ENCODE results near the gene TMEM128.

The TMEM128 gene

GRCh38 chr4:4288098-4288497 is 40.1 kb upstream of the TMEM128 start:
- no peak overlapping the region for H3K9ac ChIP-seq (ENCODE audit: insufficient read length, low read depth)
- no peak for DNase-seq (ENCODE audit: low read depth, low spot score)
- peaks cover 54% of the 10 kb centered on the region for H3K36me3 ChIP-seq (ENCODE audit: insufficient read depth, insufficient read length, low read length)
- TF ChIP-seq ZNF274 (IDR thresholded peaks at IDR 0.05; ENCODE audit: low read depth, low read length) (no peak), YY1 (IDR thresholded peaks at IDR 0.05; ENCODE audit: insufficient read depth, insufficient read length) (no peak), SUZ12 (IDR thresholded peaks at IDR 0.05; ENCODE audit: extremely low read depth, insufficient read depth, insufficient read length) (no peak)
- H3K4me3 ChIP-seq (ENCODE audit: insufficient read length, low read depth) = no peak overlapping the region
- no peaks in the 10 kb centered on the region for H3K9me3 ChIP-seq (ENCODE audit: insufficient read depth, low read length)
- peaks cover 7% of the 10 kb centered on the region for H3K27me3 ChIP-seq (ENCODE audit: insufficient read depth, insufficient read length)
- H3K4me1 ChIP-seq (ENCODE audit: insufficient read depth, insufficient read length) = peaks cover 8% of the 10 kb centered on the region

DNA sequence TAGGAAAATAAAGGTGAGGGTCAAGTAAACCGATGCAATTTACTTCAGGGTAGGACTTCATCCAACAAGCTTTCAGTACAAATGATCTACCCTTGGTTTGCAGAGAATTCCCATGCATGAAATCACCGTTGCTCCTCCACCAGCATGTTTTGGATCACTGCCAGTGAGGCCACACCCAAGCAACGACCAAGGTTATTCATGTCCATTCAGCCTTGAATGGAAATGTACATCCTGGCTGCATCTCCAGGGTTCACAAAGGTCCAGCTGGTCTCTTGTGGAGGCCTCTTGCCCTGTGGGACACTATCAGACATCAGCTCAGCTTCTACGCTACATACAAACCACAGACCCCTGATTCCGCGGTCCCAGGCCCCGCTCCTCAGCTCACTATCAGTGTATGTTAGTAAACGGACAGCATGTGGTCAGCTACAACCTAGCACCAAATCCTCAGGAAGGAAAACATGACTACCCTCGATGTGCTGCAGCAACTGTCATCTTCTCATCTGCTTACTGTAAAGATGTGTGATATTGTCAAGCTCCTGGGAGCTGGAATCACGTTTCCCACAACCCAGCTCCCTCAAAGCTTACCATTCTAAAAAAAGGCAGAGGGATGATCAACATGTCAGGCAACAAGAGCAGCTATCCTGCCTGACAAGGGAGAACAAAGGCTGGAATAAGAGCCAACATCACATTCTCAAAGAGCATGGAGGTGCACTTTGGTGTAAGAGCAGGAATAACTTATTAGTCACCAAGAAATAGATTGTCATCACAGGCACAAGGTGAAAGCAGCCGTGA is 37.0 kb upstream of the TMEM128 start:
- Histone ChIP-seq H3K36me3 (ENCODE audit: insufficient read depth, insufficient read length, low read length) (peaks cover 78% of the 10 kb centered on the region), H3K4me1 (ENCODE audit: insufficient read depth, insufficient read length) (peaks cover 8% of the 10 kb centered on the region), H3K9ac (ENCODE audit: insufficient read length, low read depth) (no peak overlapping the region), H3K9me3 (ENCODE audit: insufficient read depth, low read length) (no peaks in the 10 kb centered on the region), H3K4me3 (ENCODE audit: insufficient read length, low read depth) (no peak overlapping the region), H3K27me3 (ENCODE audit: insufficient read depth, insufficient read length) (no peaks in the 10 kb centered on the region)
- DNase-seq (ENCODE audit: low read depth, low spot score) = no peak
- TF ChIP-seq ZNF274 (IDR thresholded peaks at IDR 0.05; ENCODE audit: low read depth, low read length) = no peak
- TF ChIP-seq YY1 (IDR thresholded peaks at IDR 0.05; ENCODE audit: insufficient read depth, insufficient read length) = no peak
- no peak for TF ChIP-seq SUZ12 (IDR thresholded peaks at IDR 0.05; ENCODE audit: extremely low read depth, insufficient read depth, insufficient read length)

DNA sequence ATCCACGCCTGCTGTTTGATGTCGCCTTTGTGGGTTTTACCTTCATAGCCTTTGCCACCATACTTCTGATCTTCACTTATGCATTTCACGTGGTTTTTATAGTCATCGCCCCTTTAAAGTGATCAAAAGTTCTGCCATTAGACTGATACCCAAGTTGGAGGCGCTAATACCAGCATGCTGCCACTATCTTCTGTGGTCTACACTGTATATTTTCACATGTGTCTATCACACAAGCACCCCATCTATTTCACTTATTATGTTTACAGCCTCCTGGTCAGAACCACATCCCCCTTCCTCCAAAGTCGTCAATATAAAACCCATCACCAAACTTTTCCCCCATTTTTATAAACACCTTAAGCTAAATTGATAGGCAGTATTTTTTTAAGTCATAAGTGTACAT is 33.8 kb upstream of the TMEM128 start:
- TF ChIP-seq ZNF274 (IDR thresholded peaks at IDR 0.05; ENCODE audit: low read depth, low read length) = no peak
- no peak for TF ChIP-seq SUZ12 (IDR thresholded peaks at IDR 0.05; ENCODE audit: extremely low read depth, insufficient read depth, insufficient read length)
- TF ChIP-seq YY1 (IDR thresholded peaks at IDR 0.05; ENCODE audit: insufficient read depth, insufficient read length) = no peak
- no peaks in the 10 kb centered on the region for H3K27me3 ChIP-seq (ENCODE audit: insufficient read depth, insufficient read length)
- peaks cover 92% of the 10 kb centered on the region for H3K36me3 ChIP-seq (ENCODE audit: insufficient read depth, insufficient read length, low read length)
- DNase-seq (ENCODE audit: low read depth, low spot score) = no peak
- H3K9ac ChIP-seq (ENCODE audit: insufficient read length, low read depth) = no peak overlapping the region
- no peak overlapping the region for H3K4me3 ChIP-seq (ENCODE audit: insufficient read length, low read depth)
- H3K9me3 ChIP-seq (ENCODE audit: insufficient read depth, low read length) = no peaks in the 10 kb centered on the region
- H3K4me1 ChIP-seq (ENCODE audit: insufficient read depth, insufficient read length) = no peaks in the 10 kb centered on the region

- H3K36me3 ChIP-seq (ENCODE audit: insufficient read depth, insufficient read length, low read length) = peaks cover 93% of the 10 kb centered on the region
- DNase-seq (ENCODE audit: low read depth, low spot score) = no peak
Observed at GRCh38 chr4:4277531-4277930, 29.5 kb upstream of the TMEM128 start.

DNA sequence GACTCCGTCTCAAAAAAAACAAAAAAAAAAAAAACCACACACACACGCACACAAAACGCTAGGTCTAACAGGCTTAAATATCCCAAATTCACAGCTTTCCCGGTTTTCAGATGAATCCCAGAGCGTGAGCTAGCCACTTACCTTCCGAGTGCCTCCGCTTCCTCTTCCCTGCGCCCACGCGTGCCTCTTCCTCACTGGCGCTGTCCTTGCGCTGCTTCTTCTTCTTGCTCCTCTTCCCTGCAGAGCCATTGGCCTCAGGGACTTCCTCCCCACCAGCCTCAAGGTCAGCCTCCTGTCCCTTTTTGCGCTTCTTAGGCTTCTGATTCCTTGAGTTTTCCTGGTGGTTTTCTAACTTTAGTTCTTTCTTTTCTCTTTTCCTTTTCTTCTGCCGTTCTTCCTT is 26.2 kb upstream of the TMEM128 start:
- no peaks in the 10 kb centered on the region for H3K9me3 ChIP-seq (ENCODE audit: insufficient read depth, low read length)
- no peaks in the 10 kb centered on the region for H3K27me3 ChIP-seq (ENCODE audit: insufficient read depth, insufficient read length)
- H3K4me1 ChIP-seq (ENCODE audit: insufficient read depth, insufficient read length) = no peaks in the 10 kb centered on the region
- DNase-seq (ENCODE audit: low read depth, low spot score) = no peak
- H3K9ac ChIP-seq (ENCODE audit: insufficient read length, low read depth) = no peak overlapping the region
- no peak overlapping the region for H3K4me3 ChIP-seq (ENCODE audit: insufficient read length, low read depth)
- TF ChIP-seq ZNF274 (IDR thresholded peaks at IDR 0.05; ENCODE audit: low read depth, low read length) (no peak), SUZ12 (IDR thresholded peaks at IDR 0.05; ENCODE audit: extremely low read depth, insufficient read depth, insufficient read length) (no peak), YY1 (IDR thresholded peaks at IDR 0.05; ENCODE audit: insufficient read depth, insufficient read length) (no peak)
- H3K36me3 ChIP-seq (ENCODE audit: insufficient read depth, insufficient read length, low read length) = peaks cover 93% of the 10 kb centered on the region

More at GRCh38 chr4:4277531-4277930, 29.5 kb upstream of the TMEM128 start:
- no peaks in the 10 kb centered on the region for H3K27me3 ChIP-seq (ENCODE audit: insufficient read depth, insufficient read length)
- TF ChIP-seq SUZ12 (IDR thresholded peaks at IDR 0.05; ENCODE audit: extremely low read depth, insufficient read depth, insufficient read length) = no peak
- no peak for TF ChIP-seq ZNF274 (IDR thresholded peaks at IDR 0.05; ENCODE audit: low read depth, low read length)
- H3K4me1 ChIP-seq (ENCODE audit: insufficient read depth, insufficient read length) = no peaks in the 10 kb centered on the region
- H3K9ac ChIP-seq (ENCODE audit: insufficient read length, low read depth) = no peak overlapping the region
- H3K4me3 ChIP-seq (ENCODE audit: insufficient read length, low read depth) = no peak overlapping the region
- no peaks in the 10 kb centered on the region for H3K9me3 ChIP-seq (ENCODE audit: insufficient read depth, low read length)

DNA sequence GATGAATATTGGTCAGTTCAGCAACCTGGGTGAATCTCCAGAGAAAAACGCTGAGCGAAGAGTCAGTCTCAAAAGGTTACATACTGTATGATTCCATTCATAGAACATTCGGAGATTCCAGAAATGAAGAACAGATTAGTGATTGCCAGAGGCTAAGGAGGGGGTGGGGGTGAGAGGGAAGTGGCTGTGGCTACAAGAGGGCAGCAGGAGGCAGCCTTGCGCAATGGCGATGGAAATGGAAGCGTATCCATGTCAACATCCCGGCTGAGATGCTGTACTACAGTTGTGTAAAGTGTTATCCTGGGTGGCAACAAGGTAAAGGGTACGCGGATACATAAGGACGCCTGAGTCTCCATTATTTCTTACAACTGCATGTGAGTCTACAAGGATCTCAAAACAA is 23.9 kb upstream of the TMEM128 start:
- H3K4me1 ChIP-seq (ENCODE audit: insufficient read depth, insufficient read length) = no peaks in the 10 kb centered on the region
- H3K36me3 ChIP-seq (ENCODE audit: insufficient read depth, insufficient read length, low read length) = peaks cover 91% of the 10 kb centered on the region
- no peak overlapping the region for H3K4me3 ChIP-seq (ENCODE audit: insufficient read length, low read depth)
- TF ChIP-seq ZNF274 (IDR thresholded peaks at IDR 0.05; ENCODE audit: low read depth, low read length) (no peak), YY1 (IDR thresholded peaks at IDR 0.05; ENCODE audit: insufficient read depth, insufficient read length) (no peak), SUZ12 (IDR thresholded peaks at IDR 0.05; ENCODE audit: extremely low read depth, insufficient read depth, insufficient read length) (no peak)
- no peaks in the 10 kb centered on the region for H3K9me3 ChIP-seq (ENCODE audit: insufficient read depth, low read length)
- no peak overlapping the region for H3K9ac ChIP-seq (ENCODE audit: insufficient read length, low read depth)
- no peaks in the 10 kb centered on the region for H3K27me3 ChIP-seq (ENCODE audit: insufficient read depth, insufficient read length)
- DNase-seq (ENCODE audit: low read depth, low spot score) = no peak

- no peak overlapping the region for H3K4me3 ChIP-seq (ENCODE audit: insufficient read length, low read depth)
- no peaks in the 10 kb centered on the region for H3K27me3 ChIP-seq (ENCODE audit: insufficient read depth, insufficient read length)
- no peak for DNase-seq (ENCODE audit: low read depth, low spot score)
- no peak for TF ChIP-seq ZNF274 (IDR thresholded peaks at IDR 0.05; ENCODE audit: low read depth, low read length)
- no peak for TF ChIP-seq SUZ12 (IDR thresholded peaks at IDR 0.05; ENCODE audit: extremely low read depth, insufficient read depth, insufficient read length)
- no peak for TF ChIP-seq YY1 (IDR thresholded peaks at IDR 0.05; ENCODE audit: insufficient read depth, insufficient read length)
- H3K9ac ChIP-seq (ENCODE audit: insufficient read length, low read depth) = no peak overlapping the region
- H3K36me3 ChIP-seq (ENCODE audit: insufficient read depth, insufficient read length, low read length) = peaks cover 83% of the 10 kb centered on the region
- H3K9me3 ChIP-seq (ENCODE audit: insufficient read depth, low read length) = peaks cover 6% of the 10 kb centered on the region; the same call in 1 of the 2 replicates
- H3K4me1 ChIP-seq (ENCODE audit: insufficient read depth, insufficient read length) = no peaks in the 10 kb centered on the region
Observed at GRCh38 chr4:4270529-4270928, 22.5 kb upstream of the TMEM128 start.

Data from NT2/D1 (cell line).